IMR-90 (cell line): ENCODE measurements around the gene ATM. TPM values are rescaled to one million over a fixed set of nuclear protein-coding genes. Genes with fewer than 3 reads are reported as not detected.

Experiments used
- ATAC-seq: fragments of 200-7000 bp; cut with Tn5 transposase; 2 replicates; pipeline ENCODE4 v1.9.1; 2020; ENCODE audit warnings: low read depth, mild to moderate bottlenecking, moderate library complexity
- BruUV-seq: library from RNA; stranded (reverse); fragments of 400-500 nt; replicated peaks from 2 replicates; lab custom pipeline; 2021; lab: Mats Ljungman, UMichigan
- CTCF ChIA-PET: fragments of 300-600 bp; formaldehyde crosslinking; extraction: SDS; loops from one replicate; lab custom pipeline; 2021; ENCODE audit warnings: antibody characterized with exemption; lab: Yijun Ruan, JAX
- POLR2A ChIA-PET: fragments of 300-600 bp; sonication (Branson Sonifier 250); formaldehyde crosslinking; loops from one replicate; lab custom pipeline; 2022; ENCODE audit warnings: antibody characterized with exemption; ENCODE audit not compliant: unreplicated experiment; lab: Charles Lee
- DNase-seq: peaks from one replicate; pipeline ENCODE4 v3.0.0; 2013
- H2AFZ ChIP-seq: replicated peaks from 2 replicates; pipeline ENCODE3; 2013; ENCODE audit warnings: low read length, mild to moderate bottlenecking; ENCODE audit not compliant: poor library complexity
- H2AK5ac ChIP-seq: 2 replicates; pipeline ENCODE4 v1.6.1; 2013; ENCODE audit warnings: low read depth, low read length, inconsistent platforms
- H2AK9ac ChIP-seq: replicated peaks from 2 replicates; pipeline ENCODE3; 2013; ENCODE audit warnings: mild to moderate bottlenecking, low read depth, low read length, moderate library complexity; ENCODE audit not compliant: poor library complexity
- H2BK120ac ChIP-seq: 2 replicates; pipeline ENCODE4 v1.6.1; 2013; ENCODE audit warnings: low read depth, low read length, inconsistent platforms
- H2BK15ac ChIP-seq: 3 replicates; pipeline ENCODE4 v1.6.1; 2013; ENCODE audit warnings: low read depth, low read length, inconsistent platforms
- H2BK20ac ChIP-seq: 2 replicates; pipeline ENCODE4 v1.6.1; 2013; ENCODE audit warnings: low read depth, mild to moderate bottlenecking, inconsistent platforms, low read length, moderate library complexity
- H2BK5ac ChIP-seq: 2 replicates; pipeline ENCODE4 v1.6.1; 2013; ENCODE audit warnings: mild to moderate bottlenecking, low read depth, low read length, inconsistent platforms; ENCODE audit not compliant: poor library complexity, severe bottlenecking
- H3K14ac ChIP-seq: replicated peaks from 2 replicates; pipeline ENCODE4 v1.6.1; 2013; ENCODE audit warnings: low read depth, low read length, inconsistent platforms
- H3K18ac ChIP-seq: 2 replicates; pipeline ENCODE4 v1.6.1; 2013; ENCODE audit warnings: low read depth, low read length, control low read depth
- H3K23ac ChIP-seq: 2 replicates; pipeline ENCODE4 v1.6.1; 2013; ENCODE audit warnings: low read depth, low read length, inconsistent platforms
- H3K27ac ChIP-seq: 2 replicates; pipeline ENCODE4 v1.5.1; 2013; ENCODE audit warnings: mild to moderate bottlenecking, control low read depth, low read length; ENCODE audit not compliant: insufficient read depth
- H3K27me3 ChIP-seq: 2 replicates; pipeline ENCODE4 v1.6.1; 2013; ENCODE audit warnings: low read length; ENCODE audit not compliant: control insufficient read depth, insufficient read depth
- H3K36me3 ChIP-seq: 2 replicates; pipeline ENCODE4 v1.6.1; 2013; ENCODE audit warnings: low read length, mixed read lengths; ENCODE audit not compliant: control insufficient read depth, insufficient read depth
- H3K4ac ChIP-seq: 2 replicates; pipeline ENCODE4 v1.6.1; 2013; ENCODE audit warnings: low read depth, low read length, inconsistent platforms
- H3K4me1 ChIP-seq: 2 replicates; pipeline ENCODE4 v1.6.1; 2013; ENCODE audit warnings: low read length, mixed read lengths; ENCODE audit not compliant: control insufficient read depth, insufficient read depth
- H3K4me2 ChIP-seq: 2 replicates; pipeline ENCODE4 v1.6.1; 2013; ENCODE audit warnings: low read depth, mild to moderate bottlenecking, control low read depth, low read length, moderate library complexity
- H3K4me3 ChIP-seq: 2 replicates; pipeline ENCODE4 v1.5.1; 2013; ENCODE audit warnings: low read depth, mild to moderate bottlenecking, control low read depth, low read length, moderate library complexity; ENCODE audit not compliant: insufficient read depth
- H3K56ac ChIP-seq: 2 replicates; pipeline ENCODE4 v1.6.1; 2013; ENCODE audit warnings: low read length, inconsistent platforms; ENCODE audit not compliant: insufficient read depth; ENCODE audit errors: extremely low read depth
- H3K79me1 ChIP-seq, 2 experiments: 2 replicates each; pipeline ENCODE4 v1.6.1; 2013; ENCODE audit warnings: low read length in 2 of 2, inconsistent platforms in 1 of 2, low read depth in 1 of 2
- H3K9ac ChIP-seq: 2 replicates; pipeline ENCODE4 v1.6.1; 2013; ENCODE audit warnings: low read depth, low read length, control low read depth
- H3K9me1 ChIP-seq: 2 replicates; pipeline ENCODE4 v1.6.1; 2013; ENCODE audit warnings: low read length, inconsistent platforms; ENCODE audit not compliant: insufficient read depth
- H3K9me3 ChIP-seq: 2 replicates; pipeline ENCODE4 v1.6.1; 2013; ENCODE audit warnings: low read length; ENCODE audit not compliant: control insufficient read depth, insufficient read depth
- H4K20me1 ChIP-seq: 2 replicates; pipeline ENCODE4 v1.6.1; 2013; ENCODE audit warnings: low read length, inconsistent platforms; ENCODE audit not compliant: insufficient read depth
- H4K5ac ChIP-seq: 2 replicates; pipeline ENCODE4 v1.6.1; 2013; ENCODE audit warnings: mild to moderate bottlenecking, low read depth, low read length, control low read depth
- H4K8ac ChIP-seq, 2 experiments: 2 replicates each; pipeline ENCODE4 v1.6.1; 2013; ENCODE audit warnings: low read depth in 2 of 2, low read length in 2 of 2, control low read depth in 1 of 2, inconsistent platforms in 1 of 2
- H4K91ac ChIP-seq: 2 replicates; pipeline ENCODE4 v1.6.1; 2013; ENCODE audit warnings: low read depth, low read length, inconsistent platforms; ENCODE audit not compliant: insufficient read depth
- BHLHE40 ChIP-seq: fragments of 150-350 bp; IDR thresholded peaks from 2 replicates; pipeline ENCODE4 v1.6.1; 2016; ENCODE audit warnings: mild to moderate bottlenecking, low read depth, low read length
- CEBPB ChIP-seq: IDR thresholded peaks from 2 replicates; pipeline ENCODE4 v1.6.1; 2012; ENCODE audit warnings: low read depth, low read length, improper control_type of control experiment
- CHD1 ChIP-seq: IDR thresholded peaks from 2 replicates; pipeline ENCODE4 v1.6.1; 2012; ENCODE audit warnings: low read depth, low read length, improper control_type of control experiment
- MAFK ChIP-seq: IDR thresholded peaks from 2 replicates; pipeline ENCODE4 v1.6.1; 2012; ENCODE audit warnings: low read depth, low read length, improper control_type of control experiment
- MAZ ChIP-seq: IDR thresholded peaks from 2 replicates; pipeline ENCODE4 v1.6.1; 2012; ENCODE audit warnings: low read depth, mild to moderate bottlenecking, low read length, improper control_type of control experiment, moderate library complexity, borderline replicate concordance
- MXI1 ChIP-seq: IDR thresholded peaks from 2 replicates; pipeline ENCODE4 v1.6.1; 2012; ENCODE audit warnings: low read depth, mild to moderate bottlenecking, low read length, moderate library complexity, borderline replicate concordance
- NFE2L2 ChIP-seq: fragments of 150-350 bp; IDR thresholded peaks from 2 replicates; pipeline ENCODE4 v1.6.1; 2016; ENCODE audit warnings: low read depth, mild to moderate bottlenecking, low read length
- RAD21 ChIP-seq: IDR thresholded peaks from 2 replicates; pipeline ENCODE4 v1.6.1; 2012; ENCODE audit warnings: low read length, improper control_type of control experiment
- RCOR1 ChIP-seq: IDR thresholded peaks from 2 replicates; pipeline ENCODE4 v1.6.1; 2012; ENCODE audit warnings: mild to moderate bottlenecking, low read length, improper control_type of control experiment; ENCODE audit not compliant: insufficient replicate concordance
- RFX5 ChIP-seq: IDR thresholded peaks from 2 replicates; pipeline ENCODE4 v1.8.0; 2012; ENCODE audit warnings: low read depth, mild to moderate bottlenecking, low read length, moderate library complexity
- SMC3 ChIP-seq: fragments of 150-350 bp; IDR thresholded peaks from 2 replicates; pipeline ENCODE4 v1.6.1; 2016; ENCODE audit warnings: low read depth, mild to moderate bottlenecking, antibody characterized with exemption, low read length, moderate library complexity
- WGBS, 2 experiments: methylation state at CpG; one replicate each; pipeline versions ENCODE4 v1.1.5 to v1.1.7; 2013; ENCODE audit warnings: missing lambda C conversion rate in 2 of 2; ENCODE audit not compliant: insufficient read length in 1 of 2; ENCODE audit errors: extremely low coverage in 2 of 2; 5-methylcytosine and 5-hydroxymethylcytosine counted together
- dilution Hi-C: fragments of 300-500 bp; cut with HindIII; formaldehyde crosslinking; loops from one replicate; pipeline ENCODE4 v1.14.3; 2018; ENCODE audit warnings: low sequenced_read_pairs; ENCODE audit not compliant: unreplicated experiment
- in situ Hi-C: fragments of 300-500 bp; cut with MboI; formaldehyde crosslinking; loops from 3 replicates; pipeline ENCODE4 v1.14.3; 2019; ENCODE audit warnings: low sequenced_read_pairs, inconsistent platforms, mixed read lengths
- intact Hi-C: fragments of 100-400 bp; cut with micrococcal nuclease; formaldehyde crosslinking; loops from 2 replicates; pipeline ENCODE4 v1.10.0; 2022
- polyA plus RNA-seq, 3 experiments: library from polyadenylated mRNA; depleted of rRNA; stranded (reverse); fragments of >200 nt; gene quantifications; 2 replicates each; pipeline ENCODE4 v1.2.3, GENCODE V29; 2012; ENCODE audit warnings: low replicate concordance in 1 of 3
- total RNA-seq: library from RNA; depleted of rRNA; stranded (reverse); fragments of >200 nt; gene quantifications from 2 replicates; pipeline ENCODE4 v1.2.3, GENCODE V29; 2012
- TF ChIP-seq, protein P1 (sequence below): conservative IDR thresholded peaks from 2 replicates; pipeline ENCODE4 v1.5.1; 2012; ENCODE audit warnings: mild to moderate bottlenecking, low read depth, low read length, improper control_type of control experiment
- TF ChIP-seq, protein P2 (sequence below): fragments of 150-350 bp; IDR thresholded peaks from 2 replicates; pipeline ENCODE4 v1.6.1; 2016; ENCODE audit warnings: low read depth, mild to moderate bottlenecking, low read length, moderate library complexity, borderline replicate concordance
- TF ChIP-seq, protein P3 (sequence below): fragments of 150-350 bp; IDR thresholded peaks from 2 replicates; pipeline ENCODE4 v1.6.1; 2017; ENCODE audit warnings: mild to moderate bottlenecking, antibody characterized with exemption, low read length, low read depth

Gene ATM
- total and polyA plus RNA-seq, 2 of the 4 experiments (the other 2 are of a cell fraction) = 18.1 to 30.6 TPM

DNA sequence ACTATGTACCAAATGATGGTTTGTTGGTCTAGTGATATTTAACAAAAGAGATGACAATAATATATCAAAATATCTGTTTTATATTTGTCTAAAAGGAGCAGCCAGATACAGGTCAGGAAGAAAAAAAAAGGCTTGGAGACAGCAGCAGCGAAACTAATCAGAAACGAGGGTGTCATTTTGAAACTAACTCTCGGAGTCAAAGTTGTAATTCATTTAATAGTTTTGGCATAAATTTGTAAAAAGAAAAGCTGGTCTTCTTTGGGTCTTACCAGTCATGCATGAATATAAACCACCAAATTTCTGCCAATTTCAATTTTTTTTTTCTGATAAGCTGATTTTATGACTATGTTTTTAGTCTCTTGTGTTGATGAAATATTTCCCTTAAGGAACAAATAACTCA lies 26.0 kb upstream of the ATM start:
- Histone ChIP-seq H3K9me3 (no peaks in the 10 kb centered on the region), H4K8ac (no peak overlapping the region), H3K27ac (no peak overlapping the region), H3K4me2 (no peak overlapping the region), H3K23ac (no peak overlapping the region), H2BK5ac (no peak overlapping the region), H3K14ac (no peak overlapping the region), H2BK120ac (no peak overlapping the region), H3K56ac (no peak overlapping the region), H2BK20ac (no peak overlapping the region), H3K9me1 (peaks cover 7% of the 10 kb centered on the region; the same call in 1 of the 2 replicates), H4K20me1 (no peaks in the 10 kb centered on the region), H3K18ac (no peak overlapping the region), H2AK5ac (no peak overlapping the region), H3K27me3 (no peaks in the 10 kb centered on the region), H2BK15ac (no peak overlapping the region), H3K4ac (no peak overlapping the region), H3K4me1 (peaks cover 3% of the 10 kb centered on the region), H4K5ac (no peak overlapping the region), H4K91ac (no peak overlapping the region), H3K4me3 (no peak overlapping the region), H2AFZ (no peak overlapping the region), H3K79me1 (peaks cover 10 to 42% of the 10 kb centered on the region in 2 experiments), H3K36me3 (peaks cover 9% of the 10 kb centered on the region), H2AK9ac (no peak overlapping the region), H3K9ac (no peak overlapping the region)
- in situ Hi-C loops = no loop called here
- ATAC-seq (no peak), DNase-seq (no peak)
- no peak for TF ChIP-seq MAZ
- TF ChIP-seq, protein P1, sequence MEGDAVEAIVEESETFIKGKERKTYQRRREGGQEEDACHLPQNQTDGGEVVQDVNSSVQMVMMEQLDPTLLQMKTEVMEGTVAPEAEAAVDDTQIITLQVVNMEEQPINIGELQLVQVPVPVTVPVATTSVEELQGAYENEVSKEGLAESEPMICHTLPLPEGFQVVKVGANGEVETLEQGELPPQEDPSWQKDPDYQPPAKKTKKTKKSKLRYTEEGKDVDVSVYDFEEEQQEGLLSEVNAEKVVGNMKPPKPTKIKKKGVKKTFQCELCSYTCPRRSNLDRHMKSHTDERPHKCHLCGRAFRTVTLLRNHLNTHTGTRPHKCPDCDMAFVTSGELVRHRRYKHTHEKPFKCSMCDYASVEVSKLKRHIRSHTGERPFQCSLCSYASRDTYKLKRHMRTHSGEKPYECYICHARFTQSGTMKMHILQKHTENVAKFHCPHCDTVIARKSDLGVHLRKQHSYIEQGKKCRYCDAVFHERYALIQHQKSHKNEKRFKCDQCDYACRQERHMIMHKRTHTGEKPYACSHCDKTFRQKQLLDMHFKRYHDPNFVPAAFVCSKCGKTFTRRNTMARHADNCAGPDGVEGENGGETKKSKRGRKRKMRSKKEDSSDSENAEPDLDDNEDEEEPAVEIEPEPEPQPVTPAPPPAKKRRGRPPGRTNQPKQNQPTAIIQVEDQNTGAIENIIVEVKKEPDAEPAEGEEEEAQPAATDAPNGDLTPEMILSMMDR = no peak
- TF ChIP-seq SMC3 = no peak
- TF ChIP-seq RFX5 = no peak
- TF ChIP-seq MAFK = no peak
- TF ChIP-seq, protein P2, sequence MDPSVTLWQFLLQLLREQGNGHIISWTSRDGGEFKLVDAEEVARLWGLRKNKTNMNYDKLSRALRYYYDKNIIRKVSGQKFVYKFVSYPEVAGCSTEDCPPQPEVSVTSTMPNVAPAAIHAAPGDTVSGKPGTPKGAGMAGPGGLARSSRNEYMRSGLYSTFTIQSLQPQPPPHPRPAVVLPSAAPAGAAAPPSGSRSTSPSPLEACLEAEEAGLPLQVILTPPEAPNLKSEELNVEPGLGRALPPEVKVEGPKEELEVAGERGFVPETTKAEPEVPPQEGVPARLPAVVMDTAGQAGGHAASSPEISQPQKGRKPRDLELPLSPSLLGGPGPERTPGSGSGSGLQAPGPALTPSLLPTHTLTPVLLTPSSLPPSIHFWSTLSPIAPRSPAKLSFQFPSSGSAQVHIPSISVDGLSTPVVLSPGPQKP = no peak
- no peak for TF ChIP-seq RAD21
- TF ChIP-seq MXI1 = no peak
- no peak for TF ChIP-seq BHLHE40
- TF ChIP-seq CEBPB = no peak
- no peak for TF ChIP-seq CHD1
- no peak for TF ChIP-seq NFE2L2
- no peak for TF ChIP-seq RCOR1
- TF ChIP-seq, protein P3, sequence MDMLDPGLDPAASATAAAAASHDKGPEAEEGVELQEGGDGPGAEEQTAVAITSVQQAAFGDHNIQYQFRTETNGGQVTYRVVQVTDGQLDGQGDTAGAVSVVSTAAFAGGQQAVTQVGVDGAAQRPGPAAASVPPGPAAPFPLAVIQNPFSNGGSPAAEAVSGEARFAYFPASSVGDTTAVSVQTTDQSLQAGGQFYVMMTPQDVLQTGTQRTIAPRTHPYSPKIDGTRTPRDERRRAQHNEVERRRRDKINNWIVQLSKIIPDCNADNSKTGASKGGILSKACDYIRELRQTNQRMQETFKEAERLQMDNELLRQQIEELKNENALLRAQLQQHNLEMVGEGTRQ = no peak
- WGBS, 2 experiments = no CpG with 5 or more reads among the region's 3 CpGs
- BruUV-seq = no TSS peak
- dilution Hi-C loops = no loop called here
- CTCF ChIA-PET = no interaction called here
- intact Hi-C loops = no loop called here
- POLR2A ChIA-PET = no interaction called here
